ENCODE results near the gene CDC73. TPM values are rescaled to one million over a fixed set of nuclear protein-coding genes. Genes with fewer than 3 reads are reported as not detected.

Gene CDC73
- 10 to 100 TPM; 34.0 to 56.0 (median 54.6) TPM for polyA plus RNA-seq (ENCODE audit: insufficient read depth in 1 of 5, insufficient read length in 5 of 5, low replicate concordance in 1 of 5)
- long read RNA-seq, donor 1, full-length matches to known transcripts: 9 of 36 reads
- long read RNA-seq, donor 1, partial matches to known transcripts: 27 of 36 reads
- long read RNA-seq, donor 1, other reads (novel, unspliced or antisense): 0 of 36 reads
- long read RNA-seq, donor 2, full-length matches to known transcripts: 1 of 1 reads
- long read RNA-seq, donor 2, partial matches to known transcripts: 0 of 1 reads
- long read RNA-seq, donor 2, other reads (novel, unspliced or antisense): 0 of 1 reads
- long read RNA-seq, donor 3, full-length matches to known transcripts: 4 of 9 reads
- long read RNA-seq, donor 3, partial matches to known transcripts: 5 of 9 reads
- long read RNA-seq, donor 3, other reads (novel, unspliced or antisense): 0 of 9 reads
- long read RNA-seq, donor 4, full-length matches to known transcripts: 4 of 19 reads
- long read RNA-seq, donor 4, partial matches to known transcripts: 15 of 19 reads
- long read RNA-seq, donor 4, other reads (novel, unspliced or antisense): 0 of 19 reads
- long read RNA-seq, donor 5, full-length matches to known transcripts: 8 of 22 reads
- long read RNA-seq, donor 5, partial matches to known transcripts: 14 of 22 reads
- long read RNA-seq, donor 5, other reads (novel, unspliced or antisense): 0 of 22 reads
- long read RNA-seq, donor 6, full-length matches to known transcripts: 10 of 37 reads
- long read RNA-seq, donor 6, partial matches to known transcripts: 16 of 37 reads
- long read RNA-seq, donor 6, other reads (novel, unspliced or antisense): 11 of 37 reads
- long read RNA-seq, donor 7, full-length matches to known transcripts: 10 of 18 reads
- long read RNA-seq, donor 7, partial matches to known transcripts: 8 of 18 reads
- long read RNA-seq, donor 7, other reads (novel, unspliced or antisense): 0 of 18 reads
- long read RNA-seq, donor 8, full-length matches to known transcripts: 3 of 3 reads
- long read RNA-seq, donor 8, partial matches to known transcripts: 0 of 3 reads
- long read RNA-seq, donor 8, other reads (novel, unspliced or antisense): 0 of 3 reads

- DNase-seq: peak; percentile 97 to 98
Observed at GRCh38 chr1:193121616-193122593, at the start of gene CDC73. Gene CDC73, plus strand, starts transcription at chr1:193122031. Its CDS starts 170 bp downstream, at chr1:193122201.

GRCh38 chr1:193077991-193078390 is 43.8 kb upstream of the CDC73 start:
- no peak for DNase-seq

- DNase-seq: no peak
Observed at GRCh38 chr1:193079187-193079586, 42.6 kb upstream of the CDC73 start.

- DNase-seq: no peak
Observed at GRCh38 chr1:193083365-193084088, 38.3 kb upstream of the CDC73 start.

- DNase-seq: no peak
Observed at GRCh38 chr1:193085263-193085662, 36.6 kb upstream of the CDC73 start.

- no peak for DNase-seq
Observed at GRCh38 chr1:193086342-193086741, 35.5 kb upstream of the CDC73 start.

GRCh38 chr1:193087893-193088292 is 33.9 kb upstream of the CDC73 start:
- DNase-seq: no peak

GRCh38 chr1:193090865-193091264 is 31.0 kb upstream of the CDC73 start:
- no peak for DNase-seq

- no peak for DNase-seq
Observed at GRCh38 chr1:193094112-193094511, 27.7 kb upstream of the CDC73 start.

- no peak for DNase-seq
Observed at GRCh38 chr1:193102662-193103061, 19.2 kb upstream of the CDC73 start.

- DNase-seq: no peak
Observed at GRCh38 chr1:193103759-193104501, 17.9 kb upstream of the CDC73 start.

- peak; percentile 16 to 32 for DNase-seq
Observed at GRCh38 chr1:193104502-193104906, 17.3 kb upstream of the CDC73 start.

GRCh38 chr1:193104907-193105820 is 16.7 kb upstream of the CDC73 start, which contains the start of gene GLRX2:
Gene GLRX2, minus strand, starts transcription at chr1:193105414. Its CDS starts 32 bp downstream, at chr1:193105382.
- peak; percentile 83 to 85 for DNase-seq

GRCh38 chr1:193105821-193106177 is 16.0 kb upstream of the CDC73 start:
- no peak for DNase-seq

- no peak for DNase-seq
Observed at GRCh38 chr1:193108471-193108870, 13.4 kb upstream of the CDC73 start.

- no peak for DNase-seq
Observed at GRCh38 chr1:193109619-193110018, 12.2 kb upstream of the CDC73 start.

- DNase-seq: no peak
Observed at GRCh38 chr1:193110246-193110645, 11.6 kb upstream of the CDC73 start.

- no peak for DNase-seq
Observed at GRCh38 chr1:193110864-193111263, 11.0 kb upstream of the CDC73 start.
